Eye (tissue), 1 donor: ENCODE measurements around the gene LRRC74B.

Source experiments
- DNase-seq: peaks from one replicate; pipeline ENCODE4 v3.0.0-alpha.2; 2015

Gene LRRC74B

DNA sequence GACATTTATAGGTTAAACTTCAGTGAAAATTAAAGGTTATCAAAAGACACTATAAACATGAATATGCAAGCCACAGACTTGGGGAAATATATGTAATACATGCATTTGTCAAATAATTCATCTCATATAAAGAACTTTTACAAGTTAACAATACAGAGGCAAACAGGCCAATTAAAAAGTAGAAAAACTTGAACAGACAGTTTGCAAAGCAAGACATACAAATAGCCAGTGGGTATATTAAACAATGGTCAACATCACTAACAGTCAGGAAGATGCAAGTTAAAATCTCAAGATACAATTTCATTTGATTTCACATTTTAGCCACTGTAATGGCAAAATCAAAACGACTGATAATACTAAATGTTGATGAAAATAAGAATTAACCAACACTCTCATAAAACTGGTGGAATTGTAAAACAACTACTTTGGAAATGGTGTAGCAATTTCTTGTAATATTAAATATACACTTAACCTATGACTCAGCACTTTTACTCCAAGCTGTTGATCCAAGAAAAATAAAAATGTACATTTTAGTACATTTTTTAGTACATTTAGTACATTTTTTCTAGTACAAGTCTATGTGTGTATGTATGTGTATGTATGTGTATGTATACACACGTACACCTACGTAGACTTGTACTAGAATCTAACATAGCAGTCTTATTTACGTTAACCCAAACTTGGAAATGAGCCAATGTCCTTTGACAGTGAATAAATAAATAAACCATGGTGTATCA, 62.8 kb downstream of the LRRC74B start:
- DNase-seq = no peak
